GM12873 (cell line): Measurements from ENCODE around the gene PGAP1.

Experiments
- CTCF ChIP-seq: IDR thresholded peaks from 2 replicates; pipeline ENCODE4 v1.5.1; 2012; ENCODE audit warnings: low read depth, mild to moderate bottlenecking, moderate library complexity, low read length, control low read depth; ENCODE audit not compliant: insufficient read depth; ENCODE audit errors: missing control alignments

PGAP1 gene

GRCh38 chr2:196952936-196953335, 26.4 kb upstream of the PGAP1 start:
- TF ChIP-seq CTCF: no peak

DNA sequence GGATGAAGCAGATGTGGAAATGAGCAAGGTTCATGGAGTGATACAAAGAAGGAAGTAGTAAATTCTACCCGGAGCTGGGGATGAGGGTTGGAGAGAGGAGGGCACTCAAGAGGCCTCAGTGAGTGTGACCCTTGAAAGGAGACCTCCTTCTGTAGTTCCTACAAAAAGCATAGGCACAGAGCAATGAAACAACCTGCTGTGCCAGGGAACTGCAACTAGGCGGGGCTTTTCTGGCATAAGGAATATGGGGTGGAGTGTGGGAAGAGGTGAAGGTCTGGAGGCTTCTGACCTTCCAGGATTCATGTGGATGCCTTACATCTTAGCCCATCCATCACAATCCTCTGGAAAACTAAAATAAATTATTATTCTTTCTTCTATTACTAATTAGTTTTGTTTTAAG, 25.5 kb upstream of the PGAP1 start:
- no peak for TF ChIP-seq CTCF

GRCh38 chr2:196949116-196949515, 22.6 kb upstream of the PGAP1 start:
- no peak for TF ChIP-seq CTCF

- TF ChIP-seq CTCF: no peak
Observed at GRCh38 chr2:196944570-196944969, 18.1 kb upstream of the PGAP1 start.

DNA sequence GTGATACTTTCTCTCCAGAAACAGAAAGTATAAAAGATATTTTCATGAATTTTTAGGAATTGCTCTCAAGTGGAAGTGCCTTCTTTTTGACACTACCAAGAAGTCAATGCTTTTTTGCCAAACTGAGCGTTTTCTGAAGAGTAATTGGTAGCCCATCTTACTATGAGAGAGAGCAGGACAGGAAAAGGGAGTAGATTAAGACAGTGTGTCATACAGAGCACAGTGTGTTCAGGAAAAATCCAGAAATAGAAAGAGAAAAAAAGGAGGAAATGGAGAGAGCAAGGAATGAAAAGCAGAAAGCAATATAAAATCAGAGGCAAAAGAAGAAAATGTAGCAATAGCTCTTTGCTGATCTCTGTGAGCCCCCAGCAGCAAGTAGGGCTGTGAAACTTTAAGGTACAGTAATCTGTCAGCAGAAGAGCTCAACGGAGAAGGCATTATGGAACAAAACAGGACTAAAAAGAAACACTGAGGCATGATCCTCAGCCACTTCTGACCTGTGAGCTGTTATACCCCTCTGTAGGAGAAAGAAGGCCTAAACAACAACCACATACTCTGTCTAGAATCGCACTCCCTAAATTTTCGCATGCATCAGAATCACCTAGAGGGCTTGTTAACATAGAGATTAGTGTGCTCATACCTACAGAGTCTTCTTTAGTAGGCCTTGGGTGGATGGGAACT, 15.0 kb upstream of the PGAP1 start:
- TF ChIP-seq CTCF: no peak

DNA sequence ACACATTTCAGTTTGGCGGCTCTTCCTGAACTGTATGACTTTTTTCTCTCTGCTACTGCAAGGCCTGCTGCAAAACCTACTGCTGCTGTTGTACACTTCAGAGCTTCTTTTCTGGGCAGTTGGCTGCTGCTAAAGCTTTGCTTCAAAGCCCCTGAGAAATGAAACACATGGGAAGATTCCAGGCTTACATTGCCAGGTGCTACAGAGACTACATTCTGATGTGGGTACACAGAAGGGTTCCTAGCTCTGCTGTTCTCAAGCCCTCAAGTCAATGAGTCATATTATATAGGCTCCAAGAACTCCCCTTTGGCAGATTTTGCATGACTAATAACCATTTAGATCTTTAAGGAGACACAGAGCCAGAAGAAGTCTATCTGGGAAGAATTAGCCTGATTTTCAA, 12.9 kb upstream of the PGAP1 start:
- no peak for TF ChIP-seq CTCF

DNA sequence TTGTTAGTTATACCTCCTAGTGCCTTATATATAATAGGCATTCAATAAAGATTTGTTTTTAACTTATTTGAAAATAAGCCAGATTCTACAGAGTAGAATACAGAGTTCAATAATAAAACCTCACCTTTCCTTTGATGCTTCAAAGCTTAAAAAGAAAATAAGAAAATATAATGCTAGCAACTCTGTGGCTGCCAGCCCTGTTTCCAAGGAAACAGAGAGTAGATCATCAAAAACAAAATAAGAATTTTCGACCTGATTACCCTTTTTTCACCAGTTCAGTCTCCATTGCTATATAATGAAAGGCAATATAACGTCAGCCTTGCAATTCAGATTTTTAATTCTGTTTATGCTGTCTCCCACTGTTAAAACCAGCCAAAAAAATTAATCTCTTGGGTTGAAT, 8.9 kb upstream of the PGAP1 start:
- no peak for TF ChIP-seq CTCF
